ENCODE measurements around the gene LEAP2. TPM values are rescaled to one million over a fixed set of nuclear protein-coding genes. Genes with fewer than 3 reads are reported as not detected.

LEAP2 gene
- total and polyA plus RNA-seq, 11 donors: 0.16 to 2.0 (median 0.91) TPM

DNA sequence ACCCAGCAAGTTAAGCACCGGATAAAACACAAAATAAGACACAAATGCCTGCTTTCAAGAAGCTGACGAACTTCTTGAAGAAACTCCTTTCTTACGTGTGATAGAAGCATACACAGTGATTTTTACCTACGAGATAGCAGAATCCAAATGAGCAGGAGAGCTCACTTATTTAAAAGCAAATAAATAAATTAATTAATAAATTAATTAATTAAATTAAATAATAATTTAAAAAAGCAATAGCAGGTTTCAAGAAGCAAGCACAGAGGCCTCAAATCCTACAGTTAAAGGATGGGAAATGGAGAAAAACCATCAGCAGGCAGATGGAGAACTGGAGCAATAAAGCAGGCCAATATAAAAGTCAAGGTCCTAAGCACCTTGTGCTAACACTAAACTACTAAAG, 17.3 kb downstream of the LEAP2 start:
- 92 to 96% (median 95%) methylated on average over 4 of the region's 4 CpGs for WGBS, 4 donors
- H3K27me3 ChIP-seq: no peaks in the 10 kb centered on the region
- H3K36me3 ChIP-seq: peaks cover 2 to 100% (median 99%) of the 10 kb centered on the region in 9 donors
- peaks cover 0 to 15% (median 1%) of the 10 kb centered on the region in 12 donors for H3K4me1 ChIP-seq
- ATAC-seq (no peak), DNase-seq (no peak)
- intact Hi-C loops (cut with DNase I): loop anchor here in 1 of 10 donors (10.0 kb wide), 1 partner anchor 74 kb away; the partner anchor contains the start of gene AFF4
- H3K9me3 ChIP-seq: no peaks in the 10 kb centered on the region
- no peak overlapping the region for H3K27ac ChIP-seq
- TF ChIP-seq, protein P1, sequence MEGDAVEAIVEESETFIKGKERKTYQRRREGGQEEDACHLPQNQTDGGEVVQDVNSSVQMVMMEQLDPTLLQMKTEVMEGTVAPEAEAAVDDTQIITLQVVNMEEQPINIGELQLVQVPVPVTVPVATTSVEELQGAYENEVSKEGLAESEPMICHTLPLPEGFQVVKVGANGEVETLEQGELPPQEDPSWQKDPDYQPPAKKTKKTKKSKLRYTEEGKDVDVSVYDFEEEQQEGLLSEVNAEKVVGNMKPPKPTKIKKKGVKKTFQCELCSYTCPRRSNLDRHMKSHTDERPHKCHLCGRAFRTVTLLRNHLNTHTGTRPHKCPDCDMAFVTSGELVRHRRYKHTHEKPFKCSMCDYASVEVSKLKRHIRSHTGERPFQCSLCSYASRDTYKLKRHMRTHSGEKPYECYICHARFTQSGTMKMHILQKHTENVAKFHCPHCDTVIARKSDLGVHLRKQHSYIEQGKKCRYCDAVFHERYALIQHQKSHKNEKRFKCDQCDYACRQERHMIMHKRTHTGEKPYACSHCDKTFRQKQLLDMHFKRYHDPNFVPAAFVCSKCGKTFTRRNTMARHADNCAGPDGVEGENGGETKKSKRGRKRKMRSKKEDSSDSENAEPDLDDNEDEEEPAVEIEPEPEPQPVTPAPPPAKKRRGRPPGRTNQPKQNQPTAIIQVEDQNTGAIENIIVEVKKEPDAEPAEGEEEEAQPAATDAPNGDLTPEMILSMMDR (IDR thresholded peaks at IDR 0.05): no peak
- no peak for TF ChIP-seq POLR2A (IDR thresholded peaks at IDR 0.05)
- no peak overlapping the region for H3K4me3 ChIP-seq

DNA sequence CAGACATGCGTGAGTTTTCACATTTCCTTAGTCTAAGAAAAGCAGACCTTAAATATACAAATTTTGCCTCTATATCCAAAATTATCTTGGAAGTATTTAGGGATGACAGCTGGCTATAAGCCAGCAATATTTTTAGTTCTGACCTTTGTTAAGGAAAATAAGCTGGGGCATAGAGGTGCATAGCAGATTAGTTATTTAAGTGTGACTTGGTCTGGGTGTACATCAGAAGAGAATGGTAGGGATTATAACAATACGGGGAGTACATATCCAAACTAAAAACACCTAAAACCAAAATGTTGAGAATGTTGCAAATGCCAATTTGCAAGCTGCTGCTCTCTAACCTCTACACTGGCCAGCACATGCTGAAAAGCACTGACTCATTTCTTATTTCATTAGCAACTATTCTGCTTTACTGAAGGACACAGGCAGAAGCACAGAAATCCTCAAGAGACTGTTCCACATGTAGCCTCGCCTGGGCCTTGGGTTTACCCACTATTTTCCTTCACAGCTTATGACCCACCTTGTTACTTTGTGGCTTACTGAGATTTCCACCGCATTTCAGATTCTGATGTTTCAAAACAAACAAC, 22.3 kb downstream of the LEAP2 start:
- no peak for TF ChIP-seq POLR2A (IDR thresholded peaks at IDR 0.05)
- TF ChIP-seq, protein P1 (IDR thresholded peaks at IDR 0.05): no peak
- WGBS, 4 donors: 66 to 74% (median 70%) methylated on average over 4 of the region's 4 CpGs
- DNase-seq: no peak
- H3K36me3 ChIP-seq: peaks cover 0 to 99% (median 92%) of the 10 kb centered on the region in 9 donors
- no peaks in the 10 kb centered on the region for H3K9me3 ChIP-seq
- no peaks in the 10 kb centered on the region for H3K27me3 ChIP-seq
- no peak overlapping the region for H3K4me3 ChIP-seq
- peaks cover 0 to 24% (median 5%) of the 10 kb centered on the region in 12 donors for H3K4me1 ChIP-seq
- peak overlapping the region in 6 of 12 donors; percentile 9 to 73 (median 41) for H3K27ac ChIP-seq
- intact Hi-C loops (cut with DNase I): loop anchor here in 2 of 10 donors (5.0 to 10.0 kb wide), 2 partner anchors 61 to 69 kb away; partner anchors contain the start of gene AFF4 (in 1 of the 2)
- peak; percentile 34 to 61 (median 56) for ATAC-seq

DNA sequence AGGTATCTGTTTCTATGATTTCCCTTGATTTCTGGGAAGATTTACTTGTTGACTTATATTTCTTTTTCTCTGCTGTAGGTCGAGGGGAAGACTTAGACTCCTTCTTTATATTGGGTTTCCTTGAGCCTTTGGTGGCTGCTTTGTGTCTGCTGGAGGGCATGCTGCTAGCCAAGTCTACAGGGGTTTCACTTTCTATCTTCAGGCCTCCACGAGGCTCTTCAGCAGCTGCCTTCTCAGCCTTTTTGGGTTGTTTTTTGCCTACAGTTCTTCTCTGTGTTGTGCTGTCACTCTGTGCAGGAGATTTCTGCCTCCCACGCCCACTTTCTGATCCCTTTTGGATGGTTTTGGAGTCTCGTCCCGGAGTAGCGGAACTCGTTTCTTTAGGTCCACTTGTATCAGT, 23.2 kb downstream of the LEAP2 start:
- Histone ChIP-seq H3K4me3 (no peak overlapping the region), H3K27ac (peak overlapping the region in 2 of 12 donors; percentile 9 to 73), H3K27me3 (no peaks in the 10 kb centered on the region), H3K4me1 (peaks cover 0 to 24% (median 5%) of the 10 kb centered on the region in 12 donors), H3K9me3 (no peaks in the 10 kb centered on the region), H3K36me3 (peaks cover 0 to 99% (median 92%) of the 10 kb centered on the region in 9 donors)
- intact Hi-C loops (cut with DNase I): loop anchor here in 2 of 10 donors (5.0 to 10.0 kb wide), 2 partner anchors 61 to 68 kb away; partner anchors contain the start of gene AFF4 (in 1 of the 2)
- no peak for TF ChIP-seq POLR2A (IDR thresholded peaks at IDR 0.05)
- TF ChIP-seq, protein P1 (IDR thresholded peaks at IDR 0.05): no peak
- WGBS, 4 donors: 81 to 89% (median 83%) methylated on average over 7 of the region's 7 CpGs
- DNase-seq (no peak), ATAC-seq (no peak)

DNA sequence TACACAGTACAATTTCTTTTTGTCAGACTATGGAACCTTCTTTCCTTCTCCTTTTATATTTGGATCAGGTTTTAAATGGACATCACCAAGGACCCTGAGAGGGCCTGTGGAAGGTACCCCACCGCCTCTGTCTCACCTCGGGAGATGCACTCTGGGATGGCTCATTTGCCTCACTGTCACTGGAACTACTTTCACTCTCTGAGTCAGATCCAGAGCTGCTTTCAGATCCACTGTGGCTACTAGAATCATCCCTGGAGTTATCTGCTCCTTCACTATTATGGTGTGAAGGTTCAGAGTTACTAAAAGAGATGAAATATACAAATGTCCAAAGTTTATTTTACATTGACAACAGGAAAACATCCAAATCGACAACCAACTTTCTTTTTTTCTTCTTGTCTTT, 24.6 kb downstream of the LEAP2 start:
- no peak for TF ChIP-seq POLR2A (IDR thresholded peaks at IDR 0.05)
- TF ChIP-seq, protein P1 (IDR thresholded peaks at IDR 0.05): no peak
- Histone ChIP-seq H3K36me3 (peaks cover 0 to 98% (median 91%) of the 10 kb centered on the region in 9 donors), H3K4me1 (peaks cover 0 to 24% (median 5%) of the 10 kb centered on the region in 12 donors), H3K9me3 (no peaks in the 10 kb centered on the region), H3K27ac (no peak overlapping the region), H3K27me3 (no peaks in the 10 kb centered on the region), H3K4me3 (no peak overlapping the region)
- DNase-seq (no peak), ATAC-seq (no peak)
- 72 to 81% (median 72%) methylated on average over 3 of the region's 3 CpGs for WGBS, 4 donors
- intact Hi-C loops (cut with DNase I): loop anchor here in 2 of 10 donors (5.0 to 10.0 kb wide), 2 partner anchors 59 to 67 kb away; partner anchors contain the start of gene AFF4 (in 1 of the 2)

Measured in heart left ventricle (tissue), 16 donors.